Hematopoietic multipotent progenitor cell treated with erythropoietin and hydrocortisone succinate and interleukin-3 and kit ligand, for 15 days (in vitro differentiated cells): ENCODE results near the gene LSAMP.
"Not testable (repeated sequence)": the region's sequence is repeated elsewhere in the genome, so short reads cannot be mapped to it uniquely, and the experiment has no call there.

Source experiments
- DNase-seq: peaks from one replicate; pipeline ENCODE4 v3.0.0-alpha.2; 2015; ENCODE audit warnings: low spot score

The LSAMP gene

DNA sequence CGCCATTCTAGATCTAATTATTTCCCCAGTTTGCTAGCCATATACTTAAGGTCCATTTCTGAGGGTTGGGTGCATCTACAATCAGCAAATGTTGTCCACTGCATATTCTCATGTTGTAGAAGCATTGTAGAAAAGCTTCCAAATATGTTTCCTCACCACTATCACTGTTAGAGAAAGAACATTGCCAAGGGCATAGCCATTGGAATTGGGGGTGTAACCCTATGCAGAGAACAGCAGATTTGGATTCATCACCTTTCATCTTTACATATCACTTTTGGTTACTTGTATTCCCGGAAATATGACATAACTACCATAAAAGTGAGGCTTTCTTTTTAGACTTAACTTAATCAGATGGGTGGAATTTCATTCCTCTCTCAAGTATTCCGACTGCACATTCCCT, 203.6 kb downstream of the LSAMP start:
- DNase-seq, result no peak

DNA sequence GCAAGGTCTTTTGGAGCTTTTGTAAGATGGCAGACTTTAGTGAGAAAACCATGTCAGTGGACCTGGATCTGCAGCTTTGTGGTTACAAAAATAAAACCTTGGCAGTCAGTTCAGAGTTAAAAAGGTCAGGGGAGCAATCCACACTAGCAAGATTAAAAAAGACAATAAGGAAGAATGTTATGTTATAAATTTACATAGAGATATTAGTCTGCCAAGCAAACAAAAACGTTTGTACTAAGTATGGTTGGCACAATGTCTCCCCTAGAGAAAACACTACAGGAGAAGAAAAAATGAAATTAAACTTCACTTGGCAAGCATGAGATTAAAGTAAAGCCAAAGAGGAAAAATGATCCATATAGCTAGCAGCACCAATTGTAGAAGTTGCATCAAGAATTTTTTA, 205.0 kb downstream of the LSAMP start:
- DNase-seq, result no peak

DNA sequence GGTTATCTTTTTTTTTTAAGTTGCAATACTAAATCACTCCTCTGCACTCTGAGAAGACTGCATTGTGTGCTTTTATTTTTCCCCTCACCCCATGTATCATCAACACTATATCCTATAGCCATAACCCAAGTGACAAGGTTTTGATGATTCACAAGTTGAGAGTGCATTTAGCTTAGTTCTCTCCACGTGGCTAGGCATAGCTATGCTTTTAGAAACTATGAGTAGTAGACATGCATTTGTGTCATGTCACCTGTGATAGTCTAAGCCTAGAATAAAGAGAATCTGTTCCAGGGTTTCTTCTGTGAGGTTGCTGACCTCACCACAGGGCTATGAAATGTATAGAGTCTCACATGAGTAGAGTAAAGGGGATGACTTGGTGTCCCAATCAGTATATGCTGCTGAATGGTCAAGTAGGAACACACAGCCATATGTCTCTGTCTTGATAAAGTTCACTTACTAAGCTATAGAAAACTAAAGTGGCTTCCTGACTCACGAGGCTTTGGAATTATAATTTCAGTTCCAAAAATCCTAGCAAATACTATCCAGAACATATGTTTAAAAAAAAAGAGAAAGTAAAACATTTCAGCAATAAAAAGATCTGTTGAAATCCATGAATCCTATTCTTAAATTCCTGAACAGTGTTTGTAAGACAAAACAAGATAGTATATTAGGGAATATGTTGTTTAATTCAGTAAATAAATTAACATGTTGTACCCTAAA, 206.3 kb downstream of the LSAMP start:
- DNase-seq, result no peak

DNA sequence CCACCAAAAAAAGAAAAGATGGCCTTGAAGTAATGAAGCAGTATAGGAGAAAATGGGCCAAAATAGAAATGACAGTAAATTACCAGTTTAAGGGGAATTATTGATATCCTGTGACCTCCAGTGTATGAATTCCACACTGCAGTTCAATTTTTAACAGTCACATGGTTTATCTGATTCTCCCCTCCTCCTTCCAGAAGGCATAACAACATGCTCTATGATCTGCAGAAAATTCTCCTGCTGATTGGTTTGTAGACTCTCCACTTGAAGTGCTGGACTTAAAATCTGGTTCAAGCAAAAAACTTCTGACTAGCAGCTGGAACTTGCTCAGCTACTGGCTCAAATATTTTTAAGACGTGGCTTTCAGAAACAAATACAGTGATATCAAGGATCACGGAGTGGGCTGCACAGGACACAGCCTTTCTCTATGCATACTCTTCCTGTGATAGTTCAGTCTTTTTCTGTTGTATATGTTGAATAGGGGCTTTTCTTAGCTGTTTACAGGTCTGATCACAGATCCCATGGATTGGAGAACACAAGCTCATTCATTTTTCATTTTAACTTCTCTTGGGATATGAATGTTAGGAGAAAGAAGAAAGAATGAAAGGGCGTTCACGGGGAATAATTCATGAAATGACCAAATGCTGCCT, 211.5 kb downstream of the LSAMP start:
- no peak for DNase-seq

DNA sequence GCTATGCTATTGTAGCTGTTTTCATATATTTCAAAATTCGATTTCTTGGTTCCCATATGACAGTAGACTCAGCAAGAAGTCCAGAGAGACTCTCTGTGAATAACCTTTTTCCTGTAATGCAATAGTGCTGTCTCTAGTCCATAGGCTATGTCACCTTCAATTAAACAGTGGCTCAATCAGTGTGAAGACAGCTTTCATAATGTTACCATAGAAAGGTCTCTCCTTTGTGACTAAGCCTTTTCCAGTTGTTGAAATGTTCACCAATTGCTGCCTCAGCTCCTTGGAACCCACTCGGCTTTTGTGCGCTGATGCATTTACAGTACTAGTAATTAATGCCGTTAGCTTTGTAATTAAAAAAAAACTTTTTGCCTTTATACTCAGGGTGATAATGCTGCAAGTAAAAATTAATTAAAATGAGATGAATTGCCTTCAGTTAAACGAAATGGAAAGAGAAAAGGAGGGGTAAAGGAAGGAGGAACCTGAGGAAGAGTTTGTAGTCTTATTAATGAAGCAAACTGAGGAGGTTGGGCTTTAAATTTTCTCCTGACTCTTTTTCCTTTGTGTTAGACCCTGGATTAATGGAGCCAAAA, 214.8 kb downstream of the LSAMP start:
- no peak for DNase-seq

DNA sequence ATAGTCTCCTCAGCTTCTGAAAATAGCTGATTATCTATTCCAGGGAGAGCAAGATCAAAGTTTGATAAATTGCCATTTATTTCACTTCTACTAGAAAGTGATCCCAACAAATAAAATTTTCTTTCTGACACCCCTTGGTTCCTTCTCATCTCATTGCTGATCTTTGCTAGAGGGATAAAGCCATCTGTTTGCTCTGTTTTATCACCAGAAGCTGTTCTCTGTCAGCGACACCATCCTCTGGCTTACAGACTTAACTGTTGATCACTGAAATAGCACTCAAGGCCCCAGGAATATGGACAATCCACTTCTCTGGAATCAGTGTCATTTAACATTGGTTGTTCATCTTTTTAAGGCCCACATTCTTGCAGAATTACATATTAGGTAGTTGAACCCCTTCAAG, 219.0 kb downstream of the LSAMP start:
- DNase-seq, result no peak

DNA sequence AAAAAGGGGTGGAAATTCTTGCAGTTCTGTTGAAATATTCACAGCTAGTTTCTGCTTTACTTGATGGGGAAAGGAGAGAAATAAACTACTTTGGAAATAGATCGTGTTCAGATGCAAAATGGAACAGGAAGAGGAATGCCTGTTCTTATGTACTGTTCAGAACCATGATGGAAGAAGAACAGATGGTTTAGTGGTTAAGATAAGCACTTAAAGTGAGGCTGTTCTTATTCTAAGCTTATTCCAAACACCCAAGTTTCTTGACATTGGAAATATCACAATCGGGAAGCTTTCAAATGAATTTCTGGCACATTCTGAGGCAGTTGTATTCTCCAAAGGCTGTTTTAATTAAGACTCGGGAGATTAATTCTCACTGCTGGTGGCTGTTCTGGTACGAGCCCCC, 228.5 kb downstream of the LSAMP start:
- DNase-seq, result no peak

DNA sequence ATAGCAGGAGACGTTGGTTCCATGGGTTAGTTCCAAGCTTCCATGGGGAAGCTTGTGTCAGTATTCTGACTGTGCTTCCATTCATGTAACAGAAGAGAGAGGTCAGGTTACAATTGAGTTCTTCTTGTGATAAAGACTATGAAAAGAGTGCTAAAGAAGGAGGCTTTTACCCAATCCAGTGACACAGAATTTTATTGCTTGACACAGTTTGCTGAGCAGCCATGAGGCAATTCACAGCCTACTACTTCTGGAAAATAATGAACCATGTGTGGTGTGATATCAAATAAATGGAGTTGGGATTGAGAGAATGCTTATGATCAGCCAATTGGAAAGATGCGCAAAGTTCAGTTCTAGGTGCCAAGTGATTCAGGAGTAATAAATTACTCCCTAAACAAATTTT, 233.4 kb downstream of the LSAMP start:
- no peak for DNase-seq

DNA sequence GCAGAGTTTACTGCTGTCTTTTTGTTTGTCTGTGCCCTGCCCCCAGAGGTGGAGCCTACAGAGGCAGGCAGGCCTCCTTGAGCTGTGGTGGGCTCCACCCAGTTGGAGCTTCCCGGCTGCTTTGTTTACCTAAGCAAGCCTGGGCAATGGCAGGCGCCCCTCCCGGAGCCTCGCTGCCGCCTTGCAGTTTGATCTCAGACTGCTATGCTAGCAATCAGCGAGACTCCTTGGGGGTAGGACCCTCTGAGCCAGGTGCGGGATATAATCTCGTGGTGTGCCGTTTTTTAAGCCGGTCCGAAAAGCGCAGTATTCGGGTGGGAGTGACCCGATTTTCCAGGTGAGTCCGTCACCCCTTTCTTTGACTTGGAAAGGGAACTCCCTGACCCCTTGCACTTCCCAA, 236.5 kb downstream of the LSAMP start:
- DNase-seq, result not testable (repeated sequence)

DNA sequence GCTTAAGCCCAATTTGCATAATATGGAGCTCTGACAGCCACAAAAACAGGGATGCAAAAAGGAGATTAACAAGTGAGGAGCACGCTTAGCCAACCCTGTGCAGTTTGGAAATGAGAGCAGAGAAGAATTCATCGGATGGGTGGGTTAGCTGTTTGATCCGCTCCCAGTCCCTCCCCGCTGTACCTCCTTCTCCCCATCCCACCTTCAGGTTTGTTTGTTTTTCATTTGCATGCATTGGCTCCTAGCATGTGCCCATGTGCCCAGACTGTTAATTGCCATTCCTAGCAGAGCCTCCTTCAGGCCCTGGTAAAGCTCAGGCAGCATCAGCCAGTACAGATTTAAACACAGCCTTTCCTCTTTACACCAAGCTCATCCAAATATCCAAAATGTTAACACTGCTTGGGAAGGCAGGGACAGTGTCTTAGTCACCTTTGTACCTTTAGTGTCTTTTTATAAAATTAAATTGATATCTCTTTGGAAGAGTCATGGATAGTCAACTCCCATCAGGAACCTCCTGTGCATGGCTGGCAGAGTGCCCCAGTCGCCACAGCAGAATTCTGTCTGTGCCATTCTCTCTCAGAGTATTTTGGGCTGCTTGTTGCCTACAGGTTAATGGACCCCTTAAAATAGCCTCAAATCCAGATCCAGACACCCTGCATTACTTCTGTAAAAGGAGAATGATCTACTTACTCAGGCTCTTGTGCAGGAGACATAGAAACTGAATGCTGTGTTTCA, 244.2 kb downstream of the LSAMP start:
- DNase-seq, result no peak

DNA sequence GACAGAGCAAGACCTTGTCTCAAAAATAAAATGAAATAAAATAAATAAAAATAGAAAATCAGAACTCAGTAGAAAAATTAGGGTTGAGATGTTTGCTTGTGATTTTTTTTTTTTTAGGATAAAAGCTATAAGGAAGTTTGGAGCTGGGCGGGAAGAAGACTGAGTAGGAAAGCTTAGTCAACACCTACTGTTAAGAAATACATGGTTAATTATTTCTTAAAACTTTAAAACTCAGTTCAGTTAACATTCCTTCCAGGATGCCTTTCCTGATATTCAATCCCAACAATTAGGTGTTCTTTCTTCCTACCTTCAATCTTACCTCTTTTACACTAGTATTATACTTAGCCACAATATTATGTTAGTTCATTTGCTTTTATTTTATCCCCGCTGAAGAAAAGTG, 246.2 kb downstream of the LSAMP start:
- DNase-seq, result no peak

DNA sequence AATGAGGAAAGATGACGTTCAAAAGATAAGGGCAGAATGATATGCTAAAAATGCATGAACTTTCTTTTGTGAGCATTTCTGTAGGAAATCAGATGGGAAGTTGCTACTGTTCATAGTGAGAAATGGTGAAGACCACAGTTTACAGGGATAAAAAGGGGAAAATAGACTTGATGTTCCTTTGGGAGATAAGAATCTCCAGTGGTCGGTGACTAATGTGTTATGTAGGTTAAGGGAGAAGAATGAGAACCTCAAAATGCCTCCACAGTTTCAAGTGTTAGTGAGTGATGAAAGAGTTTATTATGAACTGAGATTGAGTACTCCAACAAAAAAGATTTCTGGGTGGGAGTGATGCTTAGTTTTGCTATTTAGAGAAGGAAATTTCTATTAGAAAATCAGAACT, 247.2 kb downstream of the LSAMP start:
- no peak for DNase-seq

DNA sequence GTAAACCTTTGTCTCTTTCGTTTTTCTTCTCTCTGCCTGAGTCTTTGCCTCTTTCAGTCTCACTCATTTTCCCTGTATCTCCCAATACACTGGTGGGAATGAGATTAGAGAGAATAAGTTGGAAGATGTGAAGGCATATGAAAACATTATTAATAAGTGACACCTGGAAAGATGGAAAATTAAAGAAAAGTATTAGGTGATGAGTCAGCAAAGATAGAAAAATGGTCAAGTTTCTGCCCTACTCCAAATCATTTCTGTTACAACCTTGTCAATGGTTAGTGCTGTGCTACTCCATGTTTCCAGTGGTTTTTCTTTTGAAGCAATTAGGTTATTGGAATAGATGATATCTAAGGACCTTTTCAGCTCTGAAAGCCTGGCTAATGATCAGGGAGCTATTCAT, 252.8 kb downstream of the LSAMP start:
- DNase-seq, result no peak

DNA sequence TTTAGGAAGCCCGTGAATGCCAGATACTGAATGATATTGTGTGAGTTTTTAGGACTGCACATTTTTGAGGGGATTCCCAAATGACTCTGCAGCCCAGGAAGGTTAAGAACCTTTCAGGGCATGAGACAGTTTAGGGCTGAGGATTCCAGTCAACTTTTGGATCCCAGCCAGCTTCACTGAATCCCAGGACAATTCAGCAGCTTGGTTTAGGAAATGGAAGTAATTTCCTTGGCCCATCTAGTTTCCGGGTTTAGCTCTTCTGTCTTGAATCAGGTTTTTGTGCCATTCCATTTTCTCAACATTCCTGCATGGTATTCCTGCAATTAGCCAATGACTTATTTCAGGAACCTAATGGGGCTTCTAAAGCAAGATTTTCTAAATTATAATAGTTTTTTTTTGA, 253.9 kb downstream of the LSAMP start:
- no peak for DNase-seq

DNA sequence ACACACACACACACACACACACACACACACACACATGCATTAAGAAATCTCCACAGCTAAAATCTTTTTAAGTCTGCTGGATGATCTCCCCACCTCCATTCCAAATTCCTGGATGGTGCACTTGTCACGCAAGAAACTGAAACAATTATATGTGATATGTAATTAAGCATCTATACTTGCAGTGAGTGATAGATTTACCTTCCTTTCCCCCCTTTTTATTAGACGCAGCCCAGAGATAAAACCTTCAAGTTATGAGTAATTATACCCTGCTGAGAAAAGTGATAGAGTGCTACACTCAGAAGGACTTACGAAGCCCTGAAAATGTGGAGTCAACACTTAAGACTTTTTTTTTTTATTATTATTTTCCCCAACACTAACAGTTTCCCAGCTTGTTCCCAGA, 255.2 kb downstream of the LSAMP start:
- DNase-seq, result no peak

DNA sequence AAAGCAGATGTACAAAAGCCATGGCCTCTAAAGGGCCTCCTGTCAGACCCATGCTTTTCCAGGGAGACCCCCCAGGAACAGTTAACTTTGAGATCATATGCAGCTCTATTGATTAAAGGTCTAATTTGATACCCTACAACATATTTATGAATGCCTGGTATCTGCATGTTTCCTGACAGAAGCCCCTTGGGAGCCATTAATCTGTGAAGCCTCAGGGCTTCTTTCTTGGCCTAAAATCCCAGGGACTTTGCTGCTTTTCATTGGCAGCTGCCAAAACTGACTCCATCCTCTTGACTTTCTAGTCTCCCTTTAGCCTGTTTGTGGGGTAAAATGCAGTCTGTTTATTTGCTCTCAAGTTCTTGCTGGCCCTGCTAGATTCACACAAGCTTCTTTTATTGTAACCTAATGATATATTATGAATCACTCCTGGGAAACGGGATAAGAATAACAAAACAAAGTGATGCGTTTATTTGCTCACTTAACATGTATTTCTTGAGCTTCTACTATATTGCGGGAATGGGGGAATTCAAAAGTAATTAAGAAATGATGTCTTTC, 257.0 kb downstream of the LSAMP start:
- no peak for DNase-seq

DNA sequence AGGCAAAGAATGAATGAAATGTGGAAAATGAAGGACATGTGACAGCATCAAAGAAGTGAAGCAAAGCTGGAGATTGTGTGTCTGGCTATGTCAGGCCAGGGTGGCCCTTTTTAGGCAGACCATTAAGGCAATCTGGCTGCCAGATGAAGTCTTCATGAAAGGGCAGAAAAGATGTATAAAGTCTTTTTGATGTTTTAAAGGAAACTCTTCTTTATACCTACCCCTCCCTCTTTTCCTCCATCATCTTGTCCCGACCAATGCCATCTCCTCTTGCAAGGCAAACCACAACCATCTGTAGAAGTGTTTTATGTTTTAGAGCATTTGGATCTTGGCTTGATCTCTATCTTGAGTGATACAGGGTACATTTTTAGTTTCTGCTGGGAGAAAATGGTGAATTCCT, 259.2 kb downstream of the LSAMP start:
- DNase-seq, result no peak

DNA sequence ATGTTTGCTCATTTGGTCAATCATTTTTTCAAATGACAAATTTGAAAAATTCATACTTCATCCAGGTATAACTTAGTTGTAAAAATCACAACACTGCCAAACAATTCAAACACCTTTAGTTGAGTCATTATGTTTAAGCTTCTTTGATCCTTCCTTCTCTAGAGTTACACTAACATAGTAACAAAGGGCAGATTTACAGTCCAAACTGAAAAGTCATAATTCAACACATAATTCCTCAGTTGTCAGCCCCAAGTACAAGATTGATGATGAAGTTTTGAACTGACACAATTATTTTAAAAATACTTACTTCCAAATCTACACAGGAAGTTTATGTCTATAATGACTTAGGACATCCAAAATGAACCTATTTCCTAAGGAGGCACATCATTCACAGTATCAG, 264.1 kb downstream of the LSAMP start:
- DNase-seq, result no peak

DNA sequence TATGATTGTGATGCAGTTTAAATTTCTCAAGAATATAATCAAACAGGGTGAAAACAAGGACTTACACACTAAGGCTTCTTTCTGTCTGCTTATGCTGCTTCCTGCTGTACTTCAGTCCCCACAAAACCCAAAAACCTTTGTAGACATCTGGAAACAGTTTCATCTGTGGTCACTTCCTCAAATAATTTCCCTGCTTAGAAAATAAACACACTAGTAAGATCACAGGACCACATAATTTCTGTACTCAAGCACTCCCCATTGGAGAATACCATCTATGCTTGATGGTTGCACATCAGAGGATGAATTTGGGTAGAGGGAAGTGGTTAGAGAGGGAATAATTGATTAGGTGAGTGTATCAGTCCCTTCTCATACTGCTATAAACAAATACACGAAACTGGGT, 266.2 kb downstream of the LSAMP start:
- DNase-seq, result no peak

DNA sequence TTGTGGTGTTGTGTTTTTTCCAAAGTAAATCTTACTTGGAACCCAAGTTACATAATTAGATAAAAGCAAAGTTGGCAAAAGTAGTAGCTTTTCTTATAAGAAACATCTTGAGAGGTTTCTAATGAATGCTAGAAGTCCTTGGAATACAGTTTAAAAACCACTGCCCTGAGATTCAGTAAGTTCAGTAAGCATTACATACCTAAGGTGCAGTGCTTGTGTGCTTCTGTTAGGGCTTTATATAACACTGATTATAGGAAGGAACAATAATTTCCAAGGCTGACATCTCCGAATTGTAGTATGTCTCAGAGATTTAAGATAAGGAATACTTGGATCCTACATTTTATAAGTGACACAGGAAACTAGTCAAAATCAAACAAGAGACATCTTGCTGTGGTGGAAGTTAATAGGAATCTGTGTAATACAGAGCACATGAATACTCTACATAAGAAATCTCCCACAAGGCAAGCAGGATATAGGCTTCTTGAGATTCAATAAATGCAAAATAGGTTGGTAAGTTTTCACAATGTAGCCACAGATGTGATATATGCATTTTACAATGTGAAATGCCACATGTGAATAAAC, 268.2 kb downstream of the LSAMP start:
- DNase-seq, result no peak

DNA sequence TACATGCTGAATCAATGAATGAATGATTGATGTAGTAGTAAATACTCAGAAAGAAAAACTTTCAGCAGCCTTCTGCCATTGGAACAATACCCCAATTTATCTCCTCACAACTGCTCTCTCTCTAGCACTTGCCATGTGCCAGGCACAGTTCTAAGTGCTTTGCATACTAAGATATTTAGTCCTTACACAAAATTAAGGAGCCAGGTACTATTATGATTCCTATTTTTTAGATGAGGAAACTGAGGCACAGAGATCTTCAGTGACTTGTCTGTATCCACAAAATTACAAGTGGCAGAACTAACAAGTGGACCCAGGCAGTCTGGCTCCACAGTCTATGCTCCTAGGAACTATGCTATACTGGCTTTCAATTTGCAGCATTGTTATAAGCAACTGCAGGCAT, 279.2 kb downstream of the LSAMP start:
- DNase-seq, result no peak

DNA sequence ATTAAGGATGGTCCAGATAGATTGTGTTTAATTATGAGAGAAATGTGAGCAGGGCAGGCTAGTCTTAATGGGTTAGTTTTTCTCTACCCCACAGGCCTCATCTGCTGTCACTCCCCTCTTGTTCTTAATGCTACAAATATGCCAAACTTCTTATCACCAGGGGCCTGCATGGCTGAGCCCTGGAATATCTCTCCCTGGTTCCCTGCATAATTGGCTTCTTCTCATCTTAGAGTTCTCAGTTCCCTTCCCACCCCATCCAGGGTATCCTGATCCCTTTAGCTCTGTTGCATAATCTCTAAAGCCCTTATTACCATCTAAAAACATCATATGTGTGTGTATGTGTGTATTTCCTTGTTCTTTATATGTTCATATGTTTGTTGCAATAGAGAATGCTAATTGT, 279.6 kb downstream of the LSAMP start:
- DNase-seq, result no peak
